Measurements from ENCODE around the gene SWAP70.

Gene SWAP70

GRCh38 chr11:9651899-9652748, 11.8 kb upstream of the SWAP70 start:
- H3K27ac ChIP-seq, result no peak overlapping the region
- TF ChIP-seq CTCF (conservative IDR thresholded peaks at IDR 0.05), result no peak

DNA sequence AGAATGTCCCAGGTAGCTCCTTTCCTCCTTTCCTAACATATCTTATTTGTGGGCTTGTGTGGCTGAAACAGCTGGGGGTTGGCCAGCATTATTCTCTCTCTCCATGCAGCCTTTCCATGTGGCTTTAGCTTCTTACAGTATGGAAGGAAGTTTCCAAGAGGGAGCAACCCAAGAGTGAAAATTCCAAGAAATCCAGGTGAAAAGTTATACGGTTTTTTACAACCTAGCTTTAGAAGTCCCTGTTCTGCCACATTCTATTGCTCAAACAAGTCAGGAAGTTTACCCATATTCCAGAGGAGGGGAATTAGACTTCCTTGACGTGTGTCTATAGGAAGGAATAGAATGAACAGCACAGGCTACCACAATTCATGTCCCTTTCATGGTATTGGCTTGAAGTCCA, 10.0 kb upstream of the SWAP70 start:
- TF ChIP-seq CTCF (conservative IDR thresholded peaks at IDR 0.05), result no peak

GRCh38 chr11:9656864-9657263, 7.0 kb upstream of the SWAP70 start:
- TF ChIP-seq CTCF (conservative IDR thresholded peaks at IDR 0.05), result no peak
- no peak overlapping the region for H3K27ac ChIP-seq

More for the DNA sequence above, 10.0 kb upstream of the SWAP70 start:
- no peak overlapping the region for H3K27ac ChIP-seq

- no peak overlapping the region for H3K27ac ChIP-seq
- no peak for TF ChIP-seq CTCF (conservative IDR thresholded peaks at IDR 0.05)
Observed at GRCh38 chr11:9657531-9657930, 6.3 kb upstream of the SWAP70 start.

GRCh38 chr11:9660886-9661285, 3.0 kb upstream of the SWAP70 start:
- no peak overlapping the region for H3K27ac ChIP-seq
- TF ChIP-seq CTCF (conservative IDR thresholded peaks at IDR 0.05), result no peak

- no peak for TF ChIP-seq CTCF (conservative IDR thresholded peaks at IDR 0.05)
- no peak overlapping the region for H3K27ac ChIP-seq
Observed at GRCh38 chr11:9662273-9662672, 1.6 kb upstream of the SWAP70 start.

- peak overlapping the region; percentile 67; the same call in 1 of the 2 replicates for H3K27ac ChIP-seq
- TF ChIP-seq CTCF (conservative IDR thresholded peaks at IDR 0.05), result no peak
Observed at GRCh38 chr11:9664276-9665171, 647 bp downstream of the SWAP70 start.

Measured in VCaP (cell line).